Measurements from ENCODE around the gene AQR.

AQR gene

GRCh38 chr15:34969340-34970097 is at the start of gene AQR:
Gene AQR (minus strand): TSS chr15:34969742. CDS start chr15:34969613, 129 bp downstream.
- TF ChIP-seq CTCF (IDR thresholded peaks at IDR 0.05; ENCODE audit: low read depth, low read length, missing control alignments): peak; percentile 82
- H3K4me3 ChIP-seq (ENCODE audit: low read depth, low read length): peak within 1 kb of the TSS; percentile 89
- DNase-seq (ENCODE audit: low read depth): peak; percentile 94

GRCh38 chr15:35014241-35014640 is 44.7 kb upstream of the AQR start:
- no peak for TF ChIP-seq CTCF (IDR thresholded peaks at IDR 0.05; ENCODE audit: low read depth, low read length, missing control alignments)

GRCh38 chr15:35013370-35013769 is 43.8 kb upstream of the AQR start:
- no peak for DNase-seq (ENCODE audit: low read depth)
- H3K4me3 ChIP-seq (ENCODE audit: low read depth, low read length): no peak overlapping the region
- TF ChIP-seq CTCF (IDR thresholded peaks at IDR 0.05; ENCODE audit: low read depth, low read length, missing control alignments): no peak

More at GRCh38 chr15:35014241-35014640, 44.7 kb upstream of the AQR start:
- no peak for DNase-seq (ENCODE audit: low read depth)
- H3K4me3 ChIP-seq (ENCODE audit: low read depth, low read length): no peak overlapping the region

- TF ChIP-seq CTCF (IDR thresholded peaks at IDR 0.05; ENCODE audit: low read depth, low read length, missing control alignments): no peak
- no peak for DNase-seq (ENCODE audit: low read depth)
- no peak overlapping the region for H3K4me3 ChIP-seq (ENCODE audit: low read depth, low read length)
Observed at GRCh38 chr15:35007397-35007796, 37.9 kb upstream of the AQR start.

- no peak for TF ChIP-seq CTCF (IDR thresholded peaks at IDR 0.05; ENCODE audit: low read depth, low read length, missing control alignments)
- H3K4me3 ChIP-seq (ENCODE audit: low read depth, low read length): no peak overlapping the region
- DNase-seq (ENCODE audit: low read depth): no peak
Observed at GRCh38 chr15:35005933-35006332, 36.4 kb upstream of the AQR start.

GRCh38 chr15:35003928-35004327 is 34.4 kb upstream of the AQR start:
- no peak for TF ChIP-seq CTCF (IDR thresholded peaks at IDR 0.05; ENCODE audit: low read depth, low read length, missing control alignments)
- no peak overlapping the region for H3K4me3 ChIP-seq (ENCODE audit: low read depth, low read length)
- DNase-seq (ENCODE audit: low read depth): no peak

- H3K4me3 ChIP-seq (ENCODE audit: low read depth, low read length): no peak overlapping the region
Observed at GRCh38 chr15:35000511-35000910, 31.0 kb upstream of the AQR start.

More at GRCh38 chr15:35000511-35000910, 31.0 kb upstream of the AQR start:
- no peak for DNase-seq (ENCODE audit: low read depth)
- TF ChIP-seq CTCF (IDR thresholded peaks at IDR 0.05; ENCODE audit: low read depth, low read length, missing control alignments): no peak
